ENCODE results near the gene RPL35A.
"Not testable (repeated sequence)": the region's sequence is repeated elsewhere in the genome, so short reads cannot be mapped to it uniquely, and the experiment has no call there.

Gene RPL35A

GRCh38 chr3:197949778-197950676, at the start of gene RPL35A:
TSS of gene RPL35A (plus strand) at chr3:197950190. CDS start at chr3:197950968, 778 bp downstream.
- peak; percentile 96 for DNase-seq

GRCh38 chr3:197901626-197902025, 48.4 kb upstream of the RPL35A start:
- DNase-seq, result no peak

- peak; percentile 81 for DNase-seq
These were observed 43.8 kb upstream of the RPL35A start for GRCh38 chr3:197906023-197906849.

- no peak for DNase-seq
These were observed 43.2 kb upstream of the RPL35A start for GRCh38 chr3:197906850-197907187.

- DNase-seq, result no peak
These were observed 42.8 kb upstream of the RPL35A start for GRCh38 chr3:197907196-197907595.

GRCh38 chr3:197908550-197908949, 41.4 kb upstream of the RPL35A start:
- DNase-seq, result not testable (repeated sequence)

GRCh38 chr3:197908957-197909701, 40.9 kb upstream of the RPL35A start:
- DNase-seq, result no peak

- no peak for DNase-seq
These were observed 37.1 kb upstream of the RPL35A start for GRCh38 chr3:197912741-197913476.

- no peak for DNase-seq
These were observed 36.2 kb upstream of the RPL35A start for GRCh38 chr3:197913641-197914380.

GRCh38 chr3:197921429-197922275, 28.3 kb upstream of the RPL35A start:
- not testable (repeated sequence) for DNase-seq

GRCh38 chr3:197926418-197926817, 23.6 kb upstream of the RPL35A start:
- DNase-seq, result no peak

GRCh38 chr3:197927578-197927977, 22.4 kb upstream of the RPL35A start:
- not testable (repeated sequence) for DNase-seq

GRCh38 chr3:197936819-197937384, 13.1 kb upstream of the RPL35A start:
- no peak for DNase-seq

- no peak for DNase-seq
These were observed 9.1 kb upstream of the RPL35A start for GRCh38 chr3:197940745-197941384.

- peak; percentile 73 for DNase-seq
These were observed 6.9 kb upstream of the RPL35A start for GRCh38 chr3:197942956-197943556.

- no peak for DNase-seq
These were observed 706 bp upstream of the RPL35A start for GRCh38 chr3:197949191-197949777.

- DNase-seq, result no peak
These were observed 679 bp downstream of the RPL35A start for GRCh38 chr3:197950677-197951061.

- DNase-seq, result no peak
These were observed 1.5 kb downstream of the RPL35A start for GRCh38 chr3:197951392-197951990.

GRCh38 chr3:197952440-197952839, 2.5 kb downstream of the RPL35A start:
- DNase-seq, result no peak

Measured in hematopoietic multipotent progenitor cell treated with erythropoietin and hydrocortisone succinate and interleukin-3 and kit ligand, for 8 days (in vitro differentiated cells).